LoVo (cell line): ENCODE data around the gene VPS37C.
"Not testable (repeated sequence)": the region's sequence is repeated elsewhere in the genome, so short reads cannot be mapped to it uniquely, and the experiment has no call there.

Experiments used
- DNase-seq: peaks from one replicate; pipeline ENCODE4 v3.0.0-alpha.2; 2016; ENCODE audit warnings: low spot score

The VPS37C gene

GRCh38 chr11:61094167-61094566, 67.1 kb downstream of the VPS37C start:
- DNase-seq = not testable (repeated sequence)

- no peak for DNase-seq
Observed at GRCh38 chr11:61092908-61093763, 68.1 kb downstream of the VPS37C start.

- DNase-seq = no peak
Observed at GRCh38 chr11:61092280-61092766, 68.9 kb downstream of the VPS37C start.

- no peak for DNase-seq
Observed at GRCh38 chr11:61091373-61092279, 69.6 kb downstream of the VPS37C start.

GRCh38 chr11:61090982-61091372, 70.2 kb downstream of the VPS37C start:
- DNase-seq = no peak

GRCh38 chr11:61090521-61090920, 70.7 kb downstream of the VPS37C start:
- DNase-seq = no peak

- DNase-seq = no peak
Observed at GRCh38 chr11:61089806-61090491, 71.3 kb downstream of the VPS37C start.

GRCh38 chr11:61087426-61088119, 73.7 kb downstream of the VPS37C start:
- DNase-seq = no peak

GRCh38 chr11:61083601-61084147, 77.6 kb downstream of the VPS37C start:
- DNase-seq = no peak

- no peak for DNase-seq
Observed at GRCh38 chr11:61082931-61083531, 78.2 kb downstream of the VPS37C start.

GRCh38 chr11:61082062-61082870, 79.0 kb downstream of the VPS37C start:
- DNase-seq = peak; percentile 11

- DNase-seq = no peak
Observed at GRCh38 chr11:61080986-61081590, 80.1 kb downstream of the VPS37C start.

GRCh38 chr11:61080526-61080925, 80.7 kb downstream of the VPS37C start:
- no peak for DNase-seq
